Measurements from ENCODE around the gene SPCS3.

Gene SPCS3

GRCh38 chr4:176360446-176360845 lies 40.7 kb downstream of the SPCS3 start:
- H3K4me3 ChIP-seq (ENCODE audit: low read length in 2 of 2): no peak overlapping the region

GRCh38 chr4:176363072-176363471 lies 43.3 kb downstream of the SPCS3 start:
- no peak overlapping the region for H3K9ac ChIP-seq (ENCODE audit: low read depth in 1 of 2, low read length in 2 of 2)
- H3K4me1 ChIP-seq (ENCODE audit: control insufficient read depth in 2 of 2, insufficient read depth in 2 of 2, low read length in 2 of 2): no peaks in the 10 kb centered on the region
- no peaks in the 10 kb centered on the region for H3K9me3 ChIP-seq (ENCODE audit: control insufficient read depth in 2 of 2, low read length in 2 of 2)
- no peaks in the 10 kb centered on the region for H3K27me3 ChIP-seq (ENCODE audit: control insufficient read depth in 2 of 2, insufficient read depth in 2 of 2, low read length in 2 of 2)
- H3K27ac ChIP-seq (ENCODE audit: low read depth in 2 of 2, low read length in 2 of 2): no peak overlapping the region
- H3K36me3 ChIP-seq (ENCODE audit: control insufficient read depth in 2 of 2, insufficient read depth in 2 of 2, low read length in 2 of 2): no peaks in the 10 kb centered on the region
- no peak overlapping the region for H3K4me3 ChIP-seq (ENCODE audit: low read length in 2 of 2)

More at GRCh38 chr4:176360446-176360845, 40.7 kb downstream of the SPCS3 start:
- no peaks in the 10 kb centered on the region for H3K27me3 ChIP-seq (ENCODE audit: control insufficient read depth in 2 of 2, insufficient read depth in 2 of 2, low read length in 2 of 2)
- no peaks in the 10 kb centered on the region for H3K9me3 ChIP-seq (ENCODE audit: control insufficient read depth in 2 of 2, low read length in 2 of 2)
- H3K27ac ChIP-seq (ENCODE audit: low read depth in 2 of 2, low read length in 2 of 2): no peak overlapping the region
- H3K36me3 ChIP-seq (ENCODE audit: control insufficient read depth in 2 of 2, insufficient read depth in 2 of 2, low read length in 2 of 2): no peaks in the 10 kb centered on the region
- no peaks in the 10 kb centered on the region for H3K4me1 ChIP-seq (ENCODE audit: control insufficient read depth in 2 of 2, insufficient read depth in 2 of 2, low read length in 2 of 2)
- no peak overlapping the region for H3K9ac ChIP-seq (ENCODE audit: low read depth in 1 of 2, low read length in 2 of 2)

- Histone ChIP-seq H3K27ac (ENCODE audit: low read depth in 2 of 2, low read length in 2 of 2) (no peak overlapping the region), H3K9ac (ENCODE audit: low read depth in 1 of 2, low read length in 2 of 2) (no peak overlapping the region), H3K9me3 (ENCODE audit: control insufficient read depth in 2 of 2, low read length in 2 of 2) (no peaks in the 10 kb centered on the region), H3K27me3 (ENCODE audit: control insufficient read depth in 2 of 2, insufficient read depth in 2 of 2, low read length in 2 of 2) (no peaks in the 10 kb centered on the region), H3K4me3 (ENCODE audit: low read length in 2 of 2) (no peak overlapping the region), H3K4me1 (ENCODE audit: control insufficient read depth in 2 of 2, insufficient read depth in 2 of 2, low read length in 2 of 2) (no peaks in the 10 kb centered on the region), H3K36me3 (ENCODE audit: control insufficient read depth in 2 of 2, insufficient read depth in 2 of 2, low read length in 2 of 2) (no peaks in the 10 kb centered on the region)
Measured at GRCh38 chr4:176367771-176368465, 48.2 kb downstream of the SPCS3 start.

- no peaks in the 10 kb centered on the region for H3K9me3 ChIP-seq (ENCODE audit: control insufficient read depth in 2 of 2, low read length in 2 of 2)
- no peaks in the 10 kb centered on the region for H3K36me3 ChIP-seq (ENCODE audit: control insufficient read depth in 2 of 2, insufficient read depth in 2 of 2, low read length in 2 of 2)
- H3K27ac ChIP-seq (ENCODE audit: low read depth in 2 of 2, low read length in 2 of 2): no peak overlapping the region
- no peak overlapping the region for H3K4me3 ChIP-seq (ENCODE audit: low read length in 2 of 2)
- H3K9ac ChIP-seq (ENCODE audit: low read depth in 1 of 2, low read length in 2 of 2): no peak overlapping the region
- H3K27me3 ChIP-seq (ENCODE audit: control insufficient read depth in 2 of 2, insufficient read depth in 2 of 2, low read length in 2 of 2): no peaks in the 10 kb centered on the region
- H3K4me1 ChIP-seq (ENCODE audit: control insufficient read depth in 2 of 2, insufficient read depth in 2 of 2, low read length in 2 of 2): no peaks in the 10 kb centered on the region
Measured at GRCh38 chr4:176376032-176376614, 56.4 kb downstream of the SPCS3 start.

- Histone ChIP-seq H3K4me3 (ENCODE audit: low read length in 2 of 2) (no peak overlapping the region), H3K9me3 (ENCODE audit: control insufficient read depth in 2 of 2, low read length in 2 of 2) (no peaks in the 10 kb centered on the region), H3K9ac (ENCODE audit: low read depth in 1 of 2, low read length in 2 of 2) (no peak overlapping the region), H3K36me3 (ENCODE audit: control insufficient read depth in 2 of 2, insufficient read depth in 2 of 2, low read length in 2 of 2) (no peaks in the 10 kb centered on the region), H3K27ac (ENCODE audit: low read depth in 2 of 2, low read length in 2 of 2) (no peak overlapping the region), H3K27me3 (ENCODE audit: control insufficient read depth in 2 of 2, insufficient read depth in 2 of 2, low read length in 2 of 2) (no peaks in the 10 kb centered on the region), H3K4me1 (ENCODE audit: control insufficient read depth in 2 of 2, insufficient read depth in 2 of 2, low read length in 2 of 2) (no peaks in the 10 kb centered on the region)
Measured at GRCh38 chr4:176377780-176378179, 58.0 kb downstream of the SPCS3 start.

- H3K9ac ChIP-seq (ENCODE audit: low read depth in 1 of 2, low read length in 2 of 2): no peak overlapping the region
- no peaks in the 10 kb centered on the region for H3K27me3 ChIP-seq (ENCODE audit: control insufficient read depth in 2 of 2, insufficient read depth in 2 of 2, low read length in 2 of 2)
- H3K4me3 ChIP-seq (ENCODE audit: low read length in 2 of 2): peak overlapping the region in 1 of 2 donors; percentile 34
- no peaks in the 10 kb centered on the region for H3K4me1 ChIP-seq (ENCODE audit: control insufficient read depth in 2 of 2, insufficient read depth in 2 of 2, low read length in 2 of 2)
- no peaks in the 10 kb centered on the region for H3K9me3 ChIP-seq (ENCODE audit: control insufficient read depth in 2 of 2, low read length in 2 of 2)
- H3K27ac ChIP-seq (ENCODE audit: low read depth in 2 of 2, low read length in 2 of 2): no peak overlapping the region
- no peaks in the 10 kb centered on the region for H3K36me3 ChIP-seq (ENCODE audit: control insufficient read depth in 2 of 2, insufficient read depth in 2 of 2, low read length in 2 of 2)
Measured at GRCh38 chr4:176380352-176381157, 60.8 kb downstream of the SPCS3 start.
